GM19467 (cell line): Measurements from ENCODE around the gene MEGF11.

ENCODE experiments used
- ATAC-seq: cut with Tn5 transposase; IDR thresholded peaks from one replicate; pipeline ENCODE4 v1.9.1; 2021; ENCODE audit warnings: mild to moderate bottlenecking, moderate library complexity; ENCODE audit not compliant: unreplicated experiment

The MEGF11 gene

GRCh38 chr15:66099950-66100671 lies 153.4 kb downstream of the MEGF11 start:
- ATAC-seq: no peak

- ATAC-seq: no peak
These were observed 155.6 kb downstream of the MEGF11 start for GRCh38 chr15:66098022-66098363.

- ATAC-seq: no peak
These were observed 156.2 kb downstream of the MEGF11 start for GRCh38 chr15:66097151-66098021.

- no peak for ATAC-seq
These were observed 156.9 kb downstream of the MEGF11 start for GRCh38 chr15:66096688-66097058.

GRCh38 chr15:66095871-66096687 lies 157.5 kb downstream of the MEGF11 start:
- no peak for ATAC-seq

GRCh38 chr15:66094331-66094730 lies 159.2 kb downstream of the MEGF11 start:
- ATAC-seq: no peak

- ATAC-seq: no peak
These were observed 161.2 kb downstream of the MEGF11 start for GRCh38 chr15:66092053-66093016.

GRCh38 chr15:66089509-66089908 lies 164.0 kb downstream of the MEGF11 start:
- ATAC-seq: no peak

GRCh38 chr15:66089049-66089448 lies 164.5 kb downstream of the MEGF11 start:
- no peak for ATAC-seq

- ATAC-seq: no peak
These were observed 168.4 kb downstream of the MEGF11 start for GRCh38 chr15:66085128-66085527.

- ATAC-seq: no peak
These were observed 168.8 kb downstream of the MEGF11 start for GRCh38 chr15:66084704-66085103.

- no peak for ATAC-seq
These were observed 172.7 kb downstream of the MEGF11 start for GRCh38 chr15:66080717-66081398.

- no peak for ATAC-seq
These were observed 174.6 kb downstream of the MEGF11 start for GRCh38 chr15:66078929-66079275.

- no peak for ATAC-seq
These were observed 175.2 kb downstream of the MEGF11 start for GRCh38 chr15:66078196-66078928.

GRCh38 chr15:66077320-66077663 lies 176.3 kb downstream of the MEGF11 start:
- no peak for ATAC-seq

- no peak for ATAC-seq
These were observed 176.8 kb downstream of the MEGF11 start for GRCh38 chr15:66076591-66077319.

- no peak for ATAC-seq
These were observed 177.6 kb downstream of the MEGF11 start for GRCh38 chr15:66075947-66076346.

GRCh38 chr15:66072616-66073361 lies 180.8 kb downstream of the MEGF11 start:
- ATAC-seq: no peak
